ENCODE results near the gene SMIM23.
"Not testable (repeated sequence)": the region's sequence is repeated elsewhere in the genome, so short reads cannot be mapped to it uniquely, and the experiment has no call there.

The SMIM23 gene

GRCh38 chr5:171773106-171773505, 12.5 kb upstream of the SMIM23 start:
- Histone ChIP-seq H3K27me3 (replicated peaks in 2 of 5; ENCODE audit: control insufficient read depth in 4 of 5, insufficient read depth in 5 of 5, low read length in 4 of 5) (no peaks in the 10 kb centered on the region), H3K4me3 (ENCODE audit: control insufficient read depth in 1 of 7, extremely low read depth in 1 of 7, insufficient read depth in 4 of 7, low read depth in 2 of 7, low read length in 6 of 7) (no peak overlapping the region), H3K36me3 (ENCODE audit: control insufficient read depth in 4 of 4, insufficient read depth in 4 of 4, low read length in 3 of 4) (no peaks in the 10 kb centered on the region), H3K27ac (ENCODE audit: insufficient read depth in 1 of 2, low read depth in 1 of 2, low read length in 2 of 2, poor library complexity in 1 of 2, severe bottlenecking in 2 of 2) (no peak overlapping the region), H3K9me3 (ENCODE audit: control extremely low read depth in 1 of 5, control insufficient read depth in 4 of 5, insufficient read depth in 2 of 5, low read depth in 1 of 5, low read length in 4 of 5) (no peaks in the 10 kb centered on the region), H3K4me1 (ENCODE audit: control extremely low read depth in 1 of 4, control insufficient read depth in 4 of 4, insufficient read depth in 4 of 4, low read length in 3 of 4) (peaks cover 0 to 23% (median 16%) of the 10 kb centered on the region in 4 experiments)
- no peak for DNase-seq
- ChIA-PET CTCF (interaction anchor here (0.7 to 1.0 kb wide), 2 partner anchors 9 to 22 kb away, joined by 3 read pairs; no protein-coding TSS in a partner anchor), POLR2A (no interaction called here)
- 99% methylated on average over 7 of the region's 8 CpGs for WGBS (ENCODE audit: insufficient coverage)

- no peaks in the 10 kb centered on the region for H3K36me3 ChIP-seq (ENCODE audit: control insufficient read depth in 4 of 4, insufficient read depth in 4 of 4, low read length in 3 of 4)
- ChIA-PET POLR2A (no interaction called here), CTCF (no interaction called here)
- WGBS (ENCODE audit: insufficient coverage): 99% methylated on average over 7 of the region's 9 CpGs
- H3K9me3 ChIP-seq (ENCODE audit: control extremely low read depth in 1 of 5, control insufficient read depth in 4 of 5, insufficient read depth in 2 of 5, low read depth in 1 of 5, low read length in 4 of 5): no peaks in the 10 kb centered on the region
- no peak for DNase-seq
- H3K27ac ChIP-seq (ENCODE audit: insufficient read depth in 1 of 2, low read depth in 1 of 2, low read length in 2 of 2, poor library complexity in 1 of 2, severe bottlenecking in 2 of 2): no peak overlapping the region
- no peaks in the 10 kb centered on the region for H3K27me3 ChIP-seq (replicated peaks in 2 of 5; ENCODE audit: control insufficient read depth in 4 of 5, insufficient read depth in 5 of 5, low read length in 4 of 5)
- no peak overlapping the region for H3K4me3 ChIP-seq (ENCODE audit: control insufficient read depth in 1 of 7, extremely low read depth in 1 of 7, insufficient read depth in 4 of 7, low read depth in 2 of 7, low read length in 6 of 7)
- peaks cover 0 to 23% (median 16%) of the 10 kb centered on the region in 4 experiments for H3K4me1 ChIP-seq (ENCODE audit: control extremely low read depth in 1 of 4, control insufficient read depth in 4 of 4, insufficient read depth in 4 of 4, low read length in 3 of 4)
Observed at GRCh38 chr5:171774418-171774817, 11.2 kb upstream of the SMIM23 start.

DNA sequence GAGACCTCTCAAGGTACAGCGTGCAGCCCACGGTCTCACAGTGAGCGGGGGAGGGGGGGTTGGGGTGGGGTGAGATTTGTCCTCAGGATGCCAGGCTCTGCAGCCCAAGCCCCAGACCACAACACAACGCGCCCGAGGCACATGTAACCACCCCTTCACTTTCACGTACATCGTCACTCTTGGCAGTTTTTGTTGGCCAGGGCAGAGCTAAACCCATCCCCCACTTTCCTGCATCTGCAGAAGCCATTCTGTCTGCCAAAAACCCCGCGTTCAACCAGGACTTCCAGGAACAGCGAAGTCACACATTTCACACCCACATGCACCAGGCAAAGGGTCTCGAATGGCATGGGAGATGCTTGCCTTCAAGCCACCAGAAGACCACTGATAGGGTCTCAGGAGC, 9.4 kb upstream of the SMIM23 start:
- peaks cover 0 to 14% (median 8%) of the 10 kb centered on the region in 4 experiments for H3K4me1 ChIP-seq (ENCODE audit: control extremely low read depth in 1 of 4, control insufficient read depth in 4 of 4, insufficient read depth in 4 of 4, low read length in 3 of 4)
- H3K27ac ChIP-seq (ENCODE audit: insufficient read depth in 1 of 2, low read depth in 1 of 2, low read length in 2 of 2, poor library complexity in 1 of 2, severe bottlenecking in 2 of 2): no peak overlapping the region
- no peak overlapping the region for H3K4me3 ChIP-seq (ENCODE audit: control insufficient read depth in 1 of 7, extremely low read depth in 1 of 7, insufficient read depth in 4 of 7, low read depth in 2 of 7, low read length in 6 of 7)
- no peaks in the 10 kb centered on the region for H3K9me3 ChIP-seq (ENCODE audit: control extremely low read depth in 1 of 5, control insufficient read depth in 4 of 5, insufficient read depth in 2 of 5, low read depth in 1 of 5, low read length in 4 of 5)
- POLR2A ChIA-PET: no interaction called here
- WGBS (ENCODE audit: insufficient coverage): 98% methylated on average over 9 of the region's 12 CpGs
- no peaks in the 10 kb centered on the region for H3K27me3 ChIP-seq (replicated peaks in 2 of 5; ENCODE audit: control insufficient read depth in 4 of 5, insufficient read depth in 5 of 5, low read length in 4 of 5)
- DNase-seq: peak in 1 of 3 donors; percentile 17
- CTCF ChIA-PET: no interaction called here
- no peaks in the 10 kb centered on the region for H3K36me3 ChIP-seq (ENCODE audit: control insufficient read depth in 4 of 4, insufficient read depth in 4 of 4, low read length in 3 of 4)

DNA sequence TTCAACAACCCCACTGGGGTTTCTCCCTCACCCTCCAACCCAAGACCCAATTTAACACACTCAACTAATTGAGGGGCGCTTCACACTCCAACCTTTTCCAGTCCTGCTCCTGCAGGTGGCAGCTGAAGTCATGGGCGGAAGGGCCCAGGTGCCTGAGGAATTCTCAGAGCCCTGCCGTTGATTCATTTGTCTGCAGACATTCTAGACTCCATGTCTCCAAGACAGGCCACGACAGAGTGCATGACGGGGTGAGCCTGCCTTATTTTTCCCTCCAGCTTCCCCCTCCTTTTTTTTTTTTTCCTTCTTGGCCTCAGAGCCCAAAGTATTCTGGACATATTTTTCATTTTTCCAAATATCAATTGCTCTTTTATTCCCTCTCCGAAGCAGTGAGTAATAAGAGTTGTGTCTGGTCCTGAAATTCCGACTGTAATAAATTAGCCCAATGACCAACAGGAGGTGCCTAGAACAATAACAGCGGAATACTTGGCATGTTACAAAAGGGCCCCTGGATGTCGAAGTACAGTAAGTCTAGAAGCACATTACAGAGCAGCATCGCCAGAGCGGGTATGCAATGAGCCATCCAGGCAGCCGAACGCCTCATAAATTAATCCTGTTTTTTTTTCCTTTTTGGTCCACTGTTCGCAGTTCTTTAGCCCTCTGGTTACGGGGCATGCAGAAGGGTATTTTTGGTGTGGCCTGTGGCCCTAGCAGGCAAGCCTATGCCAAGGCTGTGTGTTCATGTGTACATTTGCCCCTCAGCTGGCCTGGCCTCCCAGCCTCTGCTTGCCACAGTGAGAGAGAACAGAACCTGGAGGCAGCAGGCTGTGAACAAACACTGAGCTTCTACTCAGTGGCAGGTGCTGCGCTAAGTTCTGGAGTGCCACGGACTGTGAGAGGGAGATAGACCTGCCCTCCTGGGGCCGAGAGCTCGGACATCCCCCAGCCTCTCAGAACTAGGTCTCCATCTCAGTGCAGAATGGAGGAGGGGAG, 8.6 kb upstream of the SMIM23 start:
- no peak for DNase-seq
- Histone ChIP-seq H3K4me1 (ENCODE audit: control extremely low read depth in 1 of 4, control insufficient read depth in 4 of 4, insufficient read depth in 4 of 4, low read length in 3 of 4) (peaks cover 0 to 6% (median 2%) of the 10 kb centered on the region in 4 experiments), H3K27ac (ENCODE audit: insufficient read depth in 1 of 2, low read depth in 1 of 2, low read length in 2 of 2, poor library complexity in 1 of 2, severe bottlenecking in 2 of 2) (no peak overlapping the region), H3K4me3 (ENCODE audit: control insufficient read depth in 1 of 7, extremely low read depth in 1 of 7, insufficient read depth in 4 of 7, low read depth in 2 of 7, low read length in 6 of 7) (no peak overlapping the region), H3K36me3 (ENCODE audit: control insufficient read depth in 4 of 4, insufficient read depth in 4 of 4, low read length in 3 of 4) (no peaks in the 10 kb centered on the region), H3K9me3 (ENCODE audit: control extremely low read depth in 1 of 5, control insufficient read depth in 4 of 5, insufficient read depth in 2 of 5, low read depth in 1 of 5, low read length in 4 of 5) (no peaks in the 10 kb centered on the region), H3K27me3 (replicated peaks in 2 of 5; ENCODE audit: control insufficient read depth in 4 of 5, insufficient read depth in 5 of 5, low read length in 4 of 5) (no peaks in the 10 kb centered on the region)
- ChIA-PET POLR2A (interaction anchor here (0.6 kb wide), 1 partner anchor 138 kb away, joined by 3 read pairs; no protein-coding TSS in a partner anchor), CTCF (no interaction called here)
- WGBS (ENCODE audit: insufficient coverage): 97% methylated on average over 10 of the region's 19 CpGs

- H3K36me3 ChIP-seq (ENCODE audit: control insufficient read depth in 4 of 4, insufficient read depth in 4 of 4, low read length in 3 of 4); POLR2A ChIA-PET; DNase-seq; H3K27ac ChIP-seq (ENCODE audit: insufficient read depth in 1 of 2, low read depth in 1 of 2, low read length in 2 of 2, poor library complexity in 1 of 2, severe bottlenecking in 2 of 2); H3K4me3 ChIP-seq (ENCODE audit: control insufficient read depth in 1 of 7, extremely low read depth in 1 of 7, insufficient read depth in 4 of 7, low read depth in 2 of 7, low read length in 6 of 7); H3K27me3 ChIP-seq (replicated peaks in 2 of 5; ENCODE audit: control insufficient read depth in 4 of 5, insufficient read depth in 5 of 5, low read length in 4 of 5); H3K9me3 ChIP-seq (ENCODE audit: control extremely low read depth in 1 of 5, control insufficient read depth in 4 of 5, insufficient read depth in 2 of 5, low read depth in 1 of 5, low read length in 4 of 5); H3K4me1 ChIP-seq (ENCODE audit: control extremely low read depth in 1 of 4, control insufficient read depth in 4 of 4, insufficient read depth in 4 of 4, low read length in 3 of 4): not testable (repeated sequence)
- 97% methylated on average over 4 of the region's 4 CpGs for WGBS (ENCODE audit: insufficient coverage)
- CTCF ChIA-PET: interaction anchor here (1.0 to 1.6 kb wide), 3 partner anchors 8 to 111 kb away, joined by 3 to 4 read pairs (median 4); no protein-coding TSS in a partner anchor
Observed at GRCh38 chr5:171781744-171782143, 3.9 kb upstream of the SMIM23 start.

GRCh38 chr5:171782332-171782966, 3.2 kb upstream of the SMIM23 start:
- H3K27me3 ChIP-seq (replicated peaks in 2 of 5; ENCODE audit: control insufficient read depth in 4 of 5, insufficient read depth in 5 of 5, low read length in 4 of 5): no peaks in the 10 kb centered on the region
- no peak overlapping the region for H3K4me3 ChIP-seq (ENCODE audit: control insufficient read depth in 1 of 7, extremely low read depth in 1 of 7, insufficient read depth in 4 of 7, low read depth in 2 of 7, low read length in 6 of 7)
- no peaks in the 10 kb centered on the region for H3K36me3 ChIP-seq (ENCODE audit: control insufficient read depth in 4 of 4, insufficient read depth in 4 of 4, low read length in 3 of 4)
- POLR2A ChIA-PET: no interaction called here
- H3K9me3 ChIP-seq (ENCODE audit: control extremely low read depth in 1 of 5, control insufficient read depth in 4 of 5, insufficient read depth in 2 of 5, low read depth in 1 of 5, low read length in 4 of 5): no peaks in the 10 kb centered on the region
- no peaks in the 10 kb centered on the region for H3K4me1 ChIP-seq (ENCODE audit: control extremely low read depth in 1 of 4, control insufficient read depth in 4 of 4, insufficient read depth in 4 of 4, low read length in 3 of 4)
- no peak for DNase-seq
- CTCF ChIA-PET: interaction anchor here (1.4 to 1.6 kb wide), 3 partner anchors 11 to 110 kb away, joined by 4 read pairs; no protein-coding TSS in a partner anchor
- H3K27ac ChIP-seq (ENCODE audit: insufficient read depth in 1 of 2, low read depth in 1 of 2, low read length in 2 of 2, poor library complexity in 1 of 2, severe bottlenecking in 2 of 2): no peak overlapping the region
- 87% methylated on average over 11 of the region's 18 CpGs for WGBS (ENCODE audit: insufficient coverage)

GRCh38 chr5:171783051-171783450, 2.6 kb upstream of the SMIM23 start:
- Histone ChIP-seq H3K4me1 (ENCODE audit: control extremely low read depth in 1 of 4, control insufficient read depth in 4 of 4, insufficient read depth in 4 of 4, low read length in 3 of 4) (no peaks in the 10 kb centered on the region), H3K27ac (ENCODE audit: insufficient read depth in 1 of 2, low read depth in 1 of 2, low read length in 2 of 2, poor library complexity in 1 of 2, severe bottlenecking in 2 of 2) (no peak overlapping the region), H3K4me3 (ENCODE audit: control insufficient read depth in 1 of 7, extremely low read depth in 1 of 7, insufficient read depth in 4 of 7, low read depth in 2 of 7, low read length in 6 of 7) (no peak overlapping the region), H3K27me3 (replicated peaks in 2 of 5; ENCODE audit: control insufficient read depth in 4 of 5, insufficient read depth in 5 of 5, low read length in 4 of 5) (no peaks in the 10 kb centered on the region), H3K36me3 (ENCODE audit: control insufficient read depth in 4 of 4, insufficient read depth in 4 of 4, low read length in 3 of 4) (no peaks in the 10 kb centered on the region), H3K9me3 (ENCODE audit: control extremely low read depth in 1 of 5, control insufficient read depth in 4 of 5, insufficient read depth in 2 of 5, low read depth in 1 of 5, low read length in 4 of 5) (no peaks in the 10 kb centered on the region)
- WGBS (ENCODE audit: insufficient coverage): 80% methylated on average over 1 of the region's 2 CpGs
- ChIA-PET POLR2A (no interaction called here), CTCF (interaction anchor here (1.4 to 1.5 kb wide), 2 partner anchors 13 to 109 kb away, joined by 4 read pairs; no protein-coding TSS in a partner anchor)
- no peak for DNase-seq
